SH-SY5Y (cell line): ENCODE results near the gene DSCAML1.

ENCODE experiments used
- GATA2 ChIP-seq: IDR thresholded peaks from 2 replicates; pipeline ENCODE4 v1.6.1; 2011; ENCODE audit warnings: mild to moderate bottlenecking, low read depth, low read length
- GATA3 ChIP-seq: IDR thresholded peaks from 2 replicates; pipeline ENCODE4 v1.6.1; 2011; ENCODE audit warnings: low read depth, mild to moderate bottlenecking, low read length, moderate library complexity

DNA sequence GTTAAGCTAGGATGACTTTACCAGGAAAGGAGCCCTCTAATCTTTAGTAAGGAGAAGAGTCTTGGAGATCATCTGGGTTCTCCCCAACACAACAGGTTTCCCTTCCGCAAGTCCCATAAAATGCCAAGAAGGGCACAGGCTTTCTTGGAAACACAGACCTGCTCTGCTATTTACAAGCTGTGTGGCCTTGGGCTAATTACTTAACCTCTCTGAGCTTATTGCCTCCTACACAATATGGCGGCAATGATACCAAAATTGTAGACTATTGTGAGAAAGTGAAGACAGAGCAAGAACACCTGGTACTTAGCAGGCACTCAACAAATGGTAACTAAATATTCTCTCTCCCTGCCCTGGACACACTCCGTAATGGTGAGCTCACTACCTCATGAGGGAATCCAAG, 49.1 kb downstream of the DSCAML1 start:
- no peak for TF ChIP-seq GATA2
- no peak for TF ChIP-seq GATA3
